NK-92 (cell line): ENCODE data around the gene RALA.

ENCODE experiments used
- DNase-seq: peaks from one replicate; lab custom pipeline; 2025; ENCODE audit not compliant: unreplicated experiment; lab: John Stamatoyannopoulos, UW

Gene RALA

GRCh38 chr7:39609935-39610263, 13.5 kb upstream of the RALA start:
- no peak for DNase-seq

- DNase-seq: no peak
These were observed 9.8 kb upstream of the RALA start for GRCh38 chr7:39613577-39613976.

DNA sequence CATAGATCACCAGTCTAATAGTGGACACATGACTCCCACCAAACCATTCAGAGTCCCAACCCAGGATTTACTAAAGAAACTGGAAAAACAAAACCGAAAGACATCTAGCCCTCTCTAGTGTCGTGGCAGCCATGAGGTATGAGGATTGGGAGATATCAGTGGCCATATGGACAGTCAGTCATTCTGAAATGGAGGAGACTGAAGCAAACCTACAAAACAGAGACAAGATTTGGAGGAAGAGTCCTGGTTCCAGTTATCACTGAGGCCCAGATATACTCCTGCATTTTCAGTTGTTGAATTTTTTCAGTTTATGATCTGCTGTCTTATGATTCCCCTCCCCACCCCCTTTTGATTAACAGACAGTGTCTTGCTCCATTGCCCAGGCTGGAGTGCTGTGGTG, 9.1 kb upstream of the RALA start:
- no peak for DNase-seq

GRCh38 chr7:39615350-39615975, 7.9 kb upstream of the RALA start:
- DNase-seq: no peak

DNA sequence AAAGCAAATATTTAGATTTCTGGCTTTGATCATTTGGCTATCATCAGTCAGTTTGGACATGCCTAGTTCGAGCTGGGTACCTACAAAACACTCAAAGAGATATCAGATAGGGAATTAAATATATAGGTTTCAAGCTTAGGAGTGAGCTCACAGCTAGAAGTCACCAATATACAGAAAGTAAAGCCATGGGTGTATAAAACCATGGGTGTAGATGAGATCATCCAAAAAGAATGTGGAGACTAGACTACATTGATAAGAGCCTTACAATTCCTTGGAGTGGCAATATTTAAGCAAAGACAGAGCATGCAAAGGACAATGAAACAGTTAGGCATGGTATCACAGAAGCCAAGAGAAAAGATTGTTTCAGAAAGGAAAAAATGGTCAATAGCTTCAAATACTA, 7.2 kb upstream of the RALA start:
- DNase-seq: no peak

DNA sequence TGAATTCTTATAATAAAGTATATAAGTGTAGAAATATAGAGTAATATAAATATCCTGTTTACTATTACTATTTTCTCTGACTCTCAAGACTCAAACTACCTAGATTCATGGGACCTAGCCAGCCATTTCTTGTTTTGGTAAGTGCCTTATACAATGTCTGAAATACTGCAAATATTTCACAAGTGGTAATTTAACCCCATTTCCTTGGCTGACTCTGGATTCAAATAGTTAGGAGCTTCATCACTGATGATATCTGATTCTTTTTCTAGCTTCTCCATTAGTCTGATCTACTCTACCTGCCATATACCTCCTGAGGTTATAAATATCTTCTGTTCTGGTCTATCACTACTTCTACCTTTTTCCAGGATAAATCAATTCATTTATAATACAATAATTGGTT, 6.4 kb upstream of the RALA start:
- DNase-seq: no peak

DNA sequence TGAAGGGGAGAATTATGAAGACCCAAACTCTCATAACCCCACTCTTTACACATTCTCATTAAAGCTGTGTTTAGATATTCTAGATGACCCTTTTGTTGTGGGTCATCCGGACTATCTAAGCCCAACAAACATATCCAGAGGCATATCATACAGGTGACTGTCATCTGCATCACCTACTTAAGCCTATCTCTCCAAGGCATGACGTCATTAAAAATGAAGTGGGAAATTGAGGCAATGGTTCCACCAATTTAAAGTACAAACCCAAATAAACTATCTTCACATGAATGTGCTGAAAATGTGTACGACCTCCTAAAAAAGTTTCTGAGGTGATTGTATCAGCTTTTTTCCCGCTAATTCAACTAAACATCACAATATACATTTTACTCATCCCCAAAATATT, 4.5 kb upstream of the RALA start:
- no peak for DNase-seq

DNA sequence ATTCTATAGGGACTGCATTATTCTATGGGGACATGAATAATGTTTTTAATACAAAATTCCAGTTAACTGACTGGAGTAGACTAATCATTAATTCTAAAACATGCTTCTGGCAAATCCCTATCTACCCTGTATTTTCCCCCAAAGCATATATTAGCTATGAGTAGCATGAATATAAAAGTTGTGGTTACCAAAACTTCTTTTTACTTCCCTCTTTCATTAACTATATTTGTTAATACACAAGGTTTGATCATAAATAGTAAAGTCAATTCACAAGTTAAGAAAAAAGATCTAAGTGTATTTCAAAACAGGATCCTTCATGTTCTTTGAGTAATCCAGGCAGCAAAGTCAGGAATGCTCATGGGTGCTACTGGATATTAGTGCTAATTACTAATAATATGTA, 2.9 kb upstream of the RALA start:
- no peak for DNase-seq

GRCh38 chr7:39621261-39621660, 2.1 kb upstream of the RALA start:
- DNase-seq: no peak

GRCh38 chr7:39621784-39622411, 1.5 kb upstream of the RALA start:
- no peak for DNase-seq

- no peak for DNase-seq
These were observed 763 bp upstream of the RALA start for GRCh38 chr7:39622609-39623008.

DNA sequence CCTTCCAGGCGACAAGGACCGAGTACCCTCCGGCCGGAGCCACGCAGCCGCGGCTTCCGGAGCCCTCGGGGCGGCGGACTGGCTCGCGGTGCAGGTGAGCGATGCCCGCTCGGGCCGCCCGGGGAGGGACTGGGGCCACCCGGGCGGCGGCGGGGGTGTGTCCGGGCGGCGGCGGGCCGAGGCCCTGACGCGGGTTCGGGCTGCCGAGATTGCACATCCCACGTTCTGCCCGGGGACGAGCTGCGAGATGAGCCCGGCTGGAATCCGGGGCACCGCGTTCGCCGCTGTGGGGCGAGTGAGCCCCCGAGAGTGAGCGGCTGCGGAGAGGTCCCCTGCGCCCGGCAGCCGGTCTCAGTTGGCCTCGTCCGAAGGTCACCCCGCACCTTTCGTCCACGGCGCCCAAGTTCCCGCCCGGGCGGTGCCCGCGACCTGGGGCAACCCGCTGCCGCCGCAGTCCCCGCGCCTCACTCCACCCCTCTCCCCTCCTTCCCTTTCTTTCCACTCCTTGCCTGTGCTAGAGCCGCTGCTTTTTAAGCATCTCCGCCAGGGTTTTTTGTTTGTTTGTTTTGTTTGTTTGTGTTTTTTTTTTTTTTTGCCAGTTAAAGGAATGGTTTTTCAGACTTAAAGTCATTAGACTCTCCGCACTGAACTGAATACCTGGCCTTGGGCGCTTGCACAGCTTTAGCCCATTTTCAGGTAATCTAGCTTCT, 515 bp downstream of the RALA start:
- no peak for DNase-seq

DNA sequence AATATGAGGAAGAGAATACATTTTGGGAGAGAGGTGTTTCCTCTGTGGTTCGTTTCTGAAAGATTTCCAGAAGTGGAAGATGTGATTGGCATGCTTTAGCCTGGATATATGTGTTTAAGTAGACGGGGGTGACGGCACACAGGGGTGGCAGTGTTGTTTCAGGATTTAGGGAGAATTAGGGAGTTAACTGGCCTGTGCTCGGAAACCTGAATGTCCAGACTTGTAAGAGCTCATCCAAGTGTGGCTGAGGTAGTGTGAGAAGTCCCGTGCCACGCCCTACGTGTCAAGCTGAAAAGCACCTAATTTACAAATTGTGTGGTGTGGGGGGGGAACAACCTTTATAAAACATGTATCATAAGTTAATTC, 1.1 kb downstream of the RALA start:
- no peak for DNase-seq

DNA sequence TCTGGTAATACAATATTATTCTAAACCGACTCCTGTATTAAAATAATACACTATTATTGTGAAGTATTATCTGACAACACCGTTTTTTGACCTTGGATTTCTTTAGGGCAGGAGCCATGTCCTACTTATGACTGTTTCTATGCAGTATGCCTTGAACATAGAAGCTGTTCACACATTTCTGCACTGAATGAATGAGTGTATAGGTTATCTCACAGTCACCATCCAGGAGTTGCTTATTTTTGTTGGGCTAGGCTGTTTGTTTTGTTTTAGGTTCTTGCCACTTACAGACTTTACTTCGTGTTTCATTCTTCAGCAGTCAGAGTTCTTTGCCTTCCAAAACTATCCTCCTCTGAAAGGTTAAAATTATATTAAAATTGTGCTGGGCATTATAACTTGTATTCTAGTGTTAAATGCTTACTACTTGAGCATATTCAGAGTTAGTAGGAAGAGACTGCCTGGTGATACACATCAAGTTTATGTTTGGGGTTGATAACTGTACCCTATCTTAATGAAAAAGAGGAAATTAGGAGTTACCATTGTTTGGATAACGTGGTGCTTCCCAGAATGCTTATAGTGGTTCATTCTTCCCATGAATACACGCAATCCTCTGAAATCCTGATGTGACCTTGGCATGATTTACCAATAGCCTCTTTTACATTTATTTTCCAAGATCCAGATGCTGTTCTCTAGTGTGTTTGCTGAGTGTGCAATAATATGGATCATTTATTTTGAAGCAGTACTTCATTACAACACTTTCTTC, 1.7 kb downstream of the RALA start:
- no peak for DNase-seq

DNA sequence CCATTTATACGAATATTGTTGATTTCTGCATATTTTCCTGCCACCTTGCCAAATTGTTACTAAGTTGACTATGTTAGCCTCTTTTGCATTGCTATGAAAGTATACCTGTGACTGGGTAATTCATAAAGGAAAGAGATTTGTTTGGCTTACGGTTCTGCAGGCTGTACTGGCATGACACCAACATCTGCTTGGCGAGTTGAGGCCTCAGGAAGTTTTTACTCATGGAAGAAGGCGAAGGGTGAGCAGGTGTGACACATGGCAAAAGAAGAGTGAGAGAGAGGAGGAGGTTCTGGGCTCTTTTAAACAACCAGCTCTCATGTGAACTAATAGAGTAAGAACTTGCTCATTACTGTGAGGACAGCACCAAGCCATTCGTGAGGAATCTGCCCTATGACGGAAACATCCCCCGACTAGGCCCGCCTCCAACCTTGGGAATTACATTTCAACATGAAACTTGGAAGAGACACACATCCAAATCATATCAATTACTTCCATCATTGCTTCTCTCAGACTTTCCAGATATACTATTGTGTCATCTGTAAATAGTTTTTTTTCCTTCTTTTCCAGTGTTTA, 8.4 kb downstream of the RALA start:
- no peak for DNase-seq

- no peak for DNase-seq
These were observed 10.4 kb downstream of the RALA start for GRCh38 chr7:39633563-39634477.

- DNase-seq: no peak
These were observed 11.1 kb downstream of the RALA start for GRCh38 chr7:39634478-39634805.

GRCh38 chr7:39637400-39637799, 14.0 kb downstream of the RALA start:
- no peak for DNase-seq

DNA sequence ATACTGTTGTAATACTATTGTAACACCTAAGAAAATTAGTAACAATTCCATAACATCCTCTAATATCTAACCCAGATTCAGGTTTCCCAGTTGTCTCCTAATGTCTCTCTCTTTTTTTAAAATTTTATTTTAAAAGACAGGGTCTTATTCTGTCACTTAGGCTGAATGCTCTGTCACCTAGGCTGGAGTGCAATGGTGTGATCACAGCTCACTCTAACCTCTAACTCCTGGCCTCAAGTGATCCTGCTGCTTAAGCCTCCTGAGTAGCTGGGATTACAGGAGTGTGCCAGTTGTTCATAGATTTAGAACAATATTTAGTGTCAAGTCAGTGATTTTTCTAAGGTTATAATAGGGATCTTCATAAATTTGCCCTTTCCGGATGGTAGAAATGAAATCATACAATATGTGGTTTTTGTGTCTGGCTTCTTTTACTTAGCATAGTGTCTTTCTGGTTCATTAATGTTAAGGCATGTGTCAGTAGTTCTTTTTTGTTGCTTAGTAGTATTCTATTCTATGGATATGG, 14.7 kb downstream of the RALA start:
- no peak for DNase-seq

GRCh38 chr7:39642896-39643295, 19.5 kb downstream of the RALA start:
- no peak for DNase-seq

GRCh38 chr7:39644170-39644569, 20.8 kb downstream of the RALA start:
- DNase-seq: no peak
